Right renal cortex interstitium (tissue), 3 donors: ENCODE results near the gene GADD45GIP1. TPM values are rescaled to one million over a fixed set of nuclear protein-coding genes. Genes with fewer than 3 reads are reported as not detected.
A peak's percentile ranks its signal among the peaks of the same experiment; 100 is the strongest.

Experiments
- DNase-seq, 3 donors: peaks; one replicate each; pipeline ENCODE4 v3.0.0-alpha.2; 2013; ENCODE audit warnings: low read depth in 3 of 3, low spot score in 2 of 3
- polyA plus RNA-seq, 3 donors: library from polyadenylated mRNA; unstranded; fragments of 120-200 nt; gene quantifications; one replicate each; pipeline ENCODE4 v1.2.1, GENCODE V29; 2013; ENCODE audit not compliant: insufficient read length in 3 of 3

Gene GADD45GIP1
- polyA plus RNA-seq, 3 donors = 28.0 to 33.3 (median 30.6) TPM

DNA sequence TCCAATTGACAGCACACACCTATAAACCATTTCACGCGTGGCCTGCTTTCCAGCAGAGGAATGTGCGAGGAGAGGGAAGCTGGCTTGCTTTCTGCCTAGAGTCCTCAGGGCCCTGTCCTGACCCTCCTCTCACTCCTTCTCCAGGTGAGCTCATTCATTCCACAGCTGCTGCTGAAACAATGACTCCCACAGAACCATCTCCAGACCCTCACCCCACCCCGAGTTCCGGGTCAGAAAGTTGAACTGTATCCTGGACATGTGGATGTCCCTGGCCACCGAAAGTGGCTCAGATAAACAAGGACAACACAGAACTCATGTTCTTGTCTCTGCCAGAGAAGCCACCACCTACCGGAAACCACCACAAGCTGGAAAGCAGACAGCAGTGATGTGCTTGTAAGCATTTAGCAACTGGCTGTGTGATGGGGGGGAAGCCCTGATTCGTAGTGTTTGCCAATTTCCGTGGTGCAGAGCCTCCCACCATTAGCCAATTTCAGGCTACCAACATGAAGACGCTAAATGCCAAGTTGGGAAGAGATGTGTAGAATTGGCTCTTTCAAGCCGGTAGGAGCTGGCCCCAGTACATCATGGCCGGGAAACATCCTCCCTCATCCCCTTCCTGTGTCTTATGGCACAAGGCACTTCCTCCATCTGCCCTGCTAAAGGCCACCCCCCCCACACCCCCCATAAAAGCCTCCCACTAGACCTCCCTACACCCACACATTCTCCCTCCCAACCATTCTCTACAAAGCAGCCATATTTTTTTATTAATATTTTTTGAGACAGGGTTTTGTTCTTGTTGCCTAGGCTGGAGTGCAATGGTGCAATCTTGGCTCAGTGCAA is 43.0 kb downstream of the GADD45GIP1 start:
- DNase-seq = no peak

DNA sequence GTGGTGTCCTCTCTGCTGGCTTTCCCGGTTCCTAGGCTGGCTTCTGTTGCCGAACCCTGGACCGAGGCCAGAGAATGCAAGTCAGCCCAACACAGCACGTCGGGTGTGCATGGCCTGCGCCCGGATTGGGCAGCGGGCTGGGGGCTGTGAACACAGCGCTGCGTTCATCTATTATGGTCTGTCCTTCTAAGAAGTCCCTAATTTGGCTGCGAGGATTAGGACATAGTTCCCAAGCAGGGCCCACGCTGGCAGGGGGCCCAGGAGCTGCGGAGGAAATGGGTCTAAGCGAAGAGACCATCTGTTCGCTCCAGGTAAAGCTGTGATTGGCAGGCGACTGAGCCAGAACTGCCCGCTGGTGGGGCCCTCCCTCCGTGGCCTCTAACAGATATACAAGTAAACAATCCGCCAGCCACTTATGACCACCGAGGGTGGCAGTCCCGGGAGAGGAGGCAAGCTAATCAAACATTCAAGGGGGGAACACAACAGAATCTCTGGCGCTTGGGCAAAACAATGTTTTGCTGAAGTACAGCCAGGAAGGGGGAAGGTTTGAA is 43.9 kb downstream of the GADD45GIP1 start:
- DNase-seq = peak in 1 of 3 donors; percentile 42

- DNase-seq = no peak
Measured at GRCh38 chr19:12912571-12912970, 44.5 kb downstream of the GADD45GIP1 start.

GRCh38 chr19:12907166-12907565 is 49.9 kb downstream of the GADD45GIP1 start:
- DNase-seq = no peak

Other genes with a start within 250 kb of the GADD45GIP1 start
- gene TNPO2, start 233.3 kb downstream of the GADD45GIP1 start, polyA plus RNA-seq = 10 to 100 TPM; 62.2 to 66.0 (median 62.9) TPM
- 100 to 1,000 TPM; 125 to 160 (median 151) TPM for gene TRIR, start 222.5 kb downstream of the GADD45GIP1 start, polyA plus RNA-seq
- gene GET3, start 219.7 kb downstream of the GADD45GIP1 start, polyA plus RNA-seq = 10 to 100 TPM; 83.8 to 97.1 (median 89.2) TPM
- under 1 TPM in 2 of 3 donors, not detected in 1; 0.07 to 0.08 TPM for gene BEST2, start 205.4 kb downstream of the GADD45GIP1 start, polyA plus RNA-seq
- 10 to 100 TPM; 34.5 to 47.7 (median 42.4) TPM for gene HOOK2, start 181.7 kb downstream of the GADD45GIP1 start, polyA plus RNA-seq
- 10 to 100 TPM; 21.4 to 47.8 (median 32.9) TPM for gene JUNB, start 165.7 kb downstream of the GADD45GIP1 start, polyA plus RNA-seq
- 100 to 1,000 TPM; 286 to 323 (median 296) TPM for gene PRDX2, start 155.4 kb downstream of the GADD45GIP1 start, polyA plus RNA-seq
- gene THSD8, start 155.2 kb downstream of the GADD45GIP1 start, polyA plus RNA-seq = 1 to 10 TPM; 1.7 to 7.5 (median 5.9) TPM
- gene RNASEH2A, start 150.6 kb downstream of the GADD45GIP1 start, polyA plus RNA-seq = 10 to 100 TPM; 31.6 to 35.6 (median 34.9) TPM
- gene RTBDN, start 122.6 kb downstream of the GADD45GIP1 start, polyA plus RNA-seq = not detected
- gene MAST1, start 118.7 kb downstream of the GADD45GIP1 start, polyA plus RNA-seq = under 1 TPM; 0.80 to 0.99 (median 0.89) TPM
- gene DNASE2, start 75.8 kb downstream of the GADD45GIP1 start, polyA plus RNA-seq = 10 to 100 TPM; 10.1 to 15.0 (median 11.6) TPM
- under 1 TPM; 0.39 to 0.44 (median 0.40) TPM for gene KLF1, start 70.0 kb downstream of the GADD45GIP1 start, polyA plus RNA-seq
- 10 to 100 TPM; 24.0 to 30.4 (median 27.6) TPM for gene GCDH, start 66.1 kb downstream of the GADD45GIP1 start, polyA plus RNA-seq
- gene SYCE2, start 37.9 kb downstream of the GADD45GIP1 start, polyA plus RNA-seq = 1 to 10 TPM; 1.7 to 3.6 (median 2.7) TPM
- gene FARSA, start 23.5 kb downstream of the GADD45GIP1 start, polyA plus RNA-seq = 10 to 100 TPM; 42.7 to 49.7 (median 42.7) TPM
- gene CALR, start 18.6 kb downstream of the GADD45GIP1 start, polyA plus RNA-seq = 1,000 to 10,000 TPM in 1 of 3 donors, 100 to 1,000 TPM in 2; 833 to 1,059 (median 960) TPM
- gene RAD23A, start 11.4 kb downstream of the GADD45GIP1 start, polyA plus RNA-seq = 10 to 100 TPM; 59.3 to 69.3 (median 61.7) TPM
- gene DAND5, start 12.4 kb upstream of the GADD45GIP1 start, polyA plus RNA-seq = under 1 TPM in 2 of 3 donors, not detected in 1; 0.11 to 0.15 TPM
- 10 to 100 TPM; 13.3 to 15.0 (median 14.2) TPM for gene NFIX, start 38.3 kb upstream of the GADD45GIP1 start, polyA plus RNA-seq
- gene LYL1, start 145.6 kb upstream of the GADD45GIP1 start, polyA plus RNA-seq = 1 to 10 TPM; 3.2 to 5.5 (median 3.5) TPM
- 10 to 100 TPM; 30.8 to 34.5 (median 32.0) TPM for gene TRMT1, start 159.5 kb upstream of the GADD45GIP1 start, polyA plus RNA-seq
- 10 to 100 TPM; 18.3 to 23.9 (median 21.2) TPM for gene NACC1, start 161.0 kb upstream of the GADD45GIP1 start, polyA plus RNA-seq
- 10 to 100 TPM; 53.4 to 61.6 (median 59.8) TPM for gene STX10, start 193.2 kb upstream of the GADD45GIP1 start, polyA plus RNA-seq
- 100 to 1,000 TPM in 1 of 3 donors, 10 to 100 TPM in 2; 77.9 to 128 (median 96.6) TPM for gene IER2, start 193.2 kb upstream of the GADD45GIP1 start, polyA plus RNA-seq